Prostate gland (tissue), 2 donors: ENCODE data around the gene CCDC175.

Experiments
- CTCF ChIP-seq, 4 experiments: fragments of 200-600 bp in 2 of 4; fragments of 450-650 bp in 2 of 4; sonication (generic) in 2 of 4; IDR thresholded peaks; 1 replicate in 3 of 4; 2 replicates in 1 of 4; pipeline ENCODE4 v1.5.1; 2016 to 2019; ENCODE audit warnings: antibody characterized with exemption in 4 of 4, mild to moderate bottlenecking in 2 of 4, moderate library complexity in 2 of 4
- POLR2A ChIP-seq: fragments of 450-650 bp; IDR thresholded peaks from one replicate; pipeline ENCODE4 v1.6.1; 2016; ENCODE audit warnings: antibody characterized with exemption, mild to moderate bottlenecking

- TF ChIP-seq CTCF (IDR thresholded peaks at IDR 0.05) (no peak), POLR2A (no peak)
These were observed 37.7 kb downstream of the CCDC175 start for GRCh38 chr14:59538936-59539335.
